Measurements from ENCODE around the gene NCF4. TPM values are rescaled to one million over a fixed set of nuclear protein-coding genes. Genes with fewer than 3 reads are reported as not detected.

NCF4 gene
- total and polyA plus RNA-seq, 2 of the 4 experiments (the other 2 are of a cell fraction), result not detected

DNA sequence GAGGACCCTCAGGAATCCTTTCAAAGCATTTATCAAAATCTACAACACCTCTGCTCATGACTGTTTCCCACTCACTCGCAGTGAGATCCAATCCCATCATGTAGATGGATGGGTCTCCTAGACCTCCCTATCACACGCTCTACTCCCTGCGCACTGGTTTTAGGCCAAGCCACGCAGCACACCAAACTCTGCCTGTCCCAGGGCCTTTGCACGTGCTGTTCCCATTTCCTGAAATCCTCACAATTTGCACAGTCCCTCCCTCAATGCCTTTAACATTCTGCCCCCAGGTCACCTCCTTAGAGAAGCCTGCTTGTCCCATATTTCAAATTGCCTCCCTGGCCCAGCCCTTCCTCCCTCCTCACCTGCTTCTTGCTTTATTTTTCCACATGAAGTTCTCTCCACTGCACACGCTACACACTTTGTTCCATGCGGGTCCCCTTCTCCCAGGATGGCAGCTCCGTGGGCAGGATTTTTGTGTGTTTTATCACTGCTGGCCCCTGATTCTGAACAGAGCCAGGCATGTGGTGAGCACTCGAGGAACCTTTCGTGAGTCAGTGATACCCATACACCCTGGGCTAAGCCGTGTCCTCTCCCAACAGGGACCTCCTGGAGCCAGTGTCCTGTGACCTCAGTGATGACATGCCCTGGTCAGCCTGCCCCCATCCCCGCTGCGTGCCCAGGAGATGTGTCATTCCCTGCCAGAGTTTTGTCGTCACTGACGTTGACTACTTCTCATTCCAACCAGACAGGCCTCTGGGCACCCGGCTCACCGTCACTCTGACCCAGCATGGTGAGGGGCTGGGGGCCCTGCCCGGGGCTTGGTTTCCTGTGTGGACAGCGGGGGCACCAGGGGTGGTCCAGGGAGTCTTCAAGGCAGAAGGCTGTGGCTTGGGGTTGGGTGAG, 64.8 kb downstream of the NCF4 start:
- dilution Hi-C loops (cut with HindIII; ENCODE audit: low sequenced_read_pairs, unreplicated experiment) (no loop called here), in situ Hi-C loops (cut with MboI; ENCODE audit: low sequenced_read_pairs) (no loop called here), intact Hi-C loops (cut with micrococcal nuclease) (no loop called here)
- Histone ChIP-seq H2AK9ac (replicated peaks; ENCODE audit: low read depth, low read length, poor library complexity) (no peak overlapping the region), H2BK15ac (ENCODE audit: low read depth, low read length) (no peak overlapping the region), H2BK20ac (ENCODE audit: low read depth, low read length) (no peak overlapping the region), H3K9me1 (ENCODE audit: insufficient read depth, low read length) (no peaks in the 10 kb centered on the region), H4K91ac (ENCODE audit: insufficient read depth, low read depth, low read length) (no peak overlapping the region), H3K27me3 (ENCODE audit: control insufficient read depth, insufficient read depth, low read length) (peaks cover 39% of the 10 kb centered on the region), H2BK120ac (ENCODE audit: low read depth, low read length) (no peak overlapping the region), H3K36me3 (ENCODE audit: control insufficient read depth, insufficient read depth, low read length) (no peaks in the 10 kb centered on the region), H2AFZ (replicated peaks; ENCODE audit: low read length, poor library complexity) (no peak overlapping the region), H4K5ac (ENCODE audit: low read depth, low read length) (no peak overlapping the region), H3K4me3 (ENCODE audit: insufficient read depth, low read depth, low read length) (no peak overlapping the region), H3K18ac (ENCODE audit: low read depth, low read length) (no peak overlapping the region), H2BK5ac (ENCODE audit: low read depth, low read length, poor library complexity, severe bottlenecking) (no peak overlapping the region), H4K8ac (ENCODE audit: low read depth in 2 of 2, low read length in 2 of 2) (no peak overlapping the region), H3K4me2 (ENCODE audit: low read depth, low read length) (no peak overlapping the region), H3K27ac (ENCODE audit: insufficient read depth, low read length) (no peak overlapping the region), H3K79me1 (ENCODE audit: low read depth in 1 of 2, low read length in 2 of 2) (no peaks in the 10 kb centered on the region), H3K23ac (ENCODE audit: low read depth, low read length) (no peak overlapping the region), H3K4me1 (ENCODE audit: control insufficient read depth, insufficient read depth, low read length) (no peaks in the 10 kb centered on the region), H3K9ac (ENCODE audit: low read depth, low read length) (no peak overlapping the region), H4K20me1 (ENCODE audit: insufficient read depth, low read length) (no peaks in the 10 kb centered on the region), H3K14ac (replicated peaks; ENCODE audit: low read depth, low read length) (no peak overlapping the region), H3K9me3 (ENCODE audit: control insufficient read depth, insufficient read depth, low read length) (no peaks in the 10 kb centered on the region), H3K4ac (ENCODE audit: low read depth, low read length) (no peak overlapping the region), H2AK5ac (ENCODE audit: low read depth, low read length) (no peak overlapping the region), H3K56ac (ENCODE audit: extremely low read depth, insufficient read depth, low read length) (no peak overlapping the region)
- no TSS peak for BruUV-seq (replicated peaks)
- no peak for ATAC-seq (ENCODE audit: low read depth)
- ChIA-PET POLR2A (ENCODE audit: unreplicated experiment) (no interaction called here), CTCF (no interaction called here)
- WGBS, 2 experiments (ENCODE audit: extremely low coverage in 2 of 2, insufficient read length in 1 of 2), result 60% methylated on average over 11 of the region's 19 CpGs; no CpG with 5 or more reads in 1 of the 2 experiments
- TF ChIP-seq POLR2A (IDR thresholded peaks at IDR 0.05; ENCODE audit: low read depth, low read length) (no peak), MAFK (IDR thresholded peaks at IDR 0.05; ENCODE audit: low read depth, low read length) (no peak), CEBPB (IDR thresholded peaks at IDR 0.05; ENCODE audit: low read depth, low read length) (no peak), BHLHE40 (IDR thresholded peaks at IDR 0.05; ENCODE audit: low read depth, low read length) (no peak), USF2 (IDR thresholded peaks at IDR 0.05; ENCODE audit: low read depth, low read length) (no peak), CHD1 (IDR thresholded peaks at IDR 0.05; ENCODE audit: low read depth, low read length) (no peak), RAD21 (IDR thresholded peaks at IDR 0.05; ENCODE audit: low read length) (no peak), SMC3 (IDR thresholded peaks at IDR 0.05; ENCODE audit: low read depth, low read length) (no peak), CTCF (conservative IDR thresholded peaks at IDR 0.05; ENCODE audit: low read depth, low read length) (no peak), FOS (IDR thresholded peaks at IDR 0.05; ENCODE audit: low read depth, low read length) (no peak)
- TF ChIP-seq, protein P1, sequence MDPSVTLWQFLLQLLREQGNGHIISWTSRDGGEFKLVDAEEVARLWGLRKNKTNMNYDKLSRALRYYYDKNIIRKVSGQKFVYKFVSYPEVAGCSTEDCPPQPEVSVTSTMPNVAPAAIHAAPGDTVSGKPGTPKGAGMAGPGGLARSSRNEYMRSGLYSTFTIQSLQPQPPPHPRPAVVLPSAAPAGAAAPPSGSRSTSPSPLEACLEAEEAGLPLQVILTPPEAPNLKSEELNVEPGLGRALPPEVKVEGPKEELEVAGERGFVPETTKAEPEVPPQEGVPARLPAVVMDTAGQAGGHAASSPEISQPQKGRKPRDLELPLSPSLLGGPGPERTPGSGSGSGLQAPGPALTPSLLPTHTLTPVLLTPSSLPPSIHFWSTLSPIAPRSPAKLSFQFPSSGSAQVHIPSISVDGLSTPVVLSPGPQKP (IDR thresholded peaks at IDR 0.05; ENCODE audit: borderline replicate concordance, low read depth, low read length), result no peak
- DNase-seq, result peak; percentile 1

Data from IMR-90 (cell line).